Ishikawa (cell line): ENCODE data around the gene LIPG.

ENCODE experiments used
- FOXM1 ChIP-seq: IDR thresholded peaks from 2 replicates; pipeline ENCODE4 v1.6.1; 2012; ENCODE audit warnings: low read depth, borderline replicate concordance
- TCF12 ChIP-seq: IDR thresholded peaks from 2 replicates; pipeline ENCODE4 v1.6.1; 2012; ENCODE audit warnings: low read depth

DNA sequence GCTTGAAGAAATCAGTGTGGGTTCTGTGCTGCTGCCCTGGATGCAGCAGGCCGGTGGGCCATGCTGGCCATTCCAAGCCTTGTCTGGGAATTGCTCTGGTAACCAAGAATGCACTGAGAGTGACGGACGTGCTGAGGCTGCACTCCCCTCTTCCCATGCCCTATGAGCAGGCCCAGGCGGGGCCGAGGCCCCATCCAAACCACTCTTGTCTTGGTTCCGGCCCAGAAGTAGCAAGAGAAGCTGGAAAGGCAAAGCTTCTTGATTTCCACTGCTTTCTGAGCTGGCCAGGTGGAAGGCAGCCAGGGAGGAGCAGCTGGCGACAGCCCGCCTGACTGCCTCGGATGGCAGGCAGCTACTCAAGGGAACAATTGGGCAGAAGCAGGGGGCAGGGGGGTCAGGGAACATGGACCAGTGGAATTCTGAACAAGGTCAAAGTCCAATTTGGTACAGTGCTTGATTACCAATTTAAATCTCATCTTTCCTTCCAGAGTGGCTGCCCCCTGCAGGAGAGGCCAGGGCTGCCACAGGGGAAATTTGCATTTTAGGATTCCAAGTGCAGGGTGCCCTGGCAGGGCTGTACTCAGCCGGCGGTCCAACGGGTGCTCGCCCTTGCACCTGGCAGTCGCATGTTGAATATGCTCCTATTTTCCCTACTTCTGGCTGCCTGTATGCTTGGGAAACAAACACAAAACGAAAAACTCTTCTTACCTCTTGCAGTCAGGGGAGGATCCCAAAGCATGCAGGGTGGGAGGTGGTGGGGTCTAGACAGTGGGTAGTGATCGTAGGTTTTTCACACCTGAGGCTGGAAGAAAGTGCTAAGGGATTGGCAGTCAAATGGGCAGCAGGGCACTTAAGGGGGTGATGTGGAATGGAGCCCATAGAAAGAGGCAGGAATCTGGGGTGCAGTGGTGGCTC, 67.3 kb downstream of the LIPG start:
- no peak for TF ChIP-seq TCF12
- TF ChIP-seq FOXM1: no peak
